Activated CD4-positive, alpha-beta T cell treated with anti-CD3 and anti-CD28 coated beads for 36 hours (primary cell): ENCODE measurements around the gene TBC1D10B. TPM values are rescaled to one million over a fixed set of nuclear protein-coding genes. Genes with fewer than 3 reads are reported as not detected.
A peak's percentile ranks its signal among the peaks of the same experiment; 100 is the strongest.

Experiments
- ATAC-seq: fragments of 200-7000 bp; cut with Tn5 transposase; one replicate; pipeline ENCODE4 v1.10.0; 2021; ENCODE audit warnings: mild to moderate bottlenecking, moderate library complexity
- CTCF ChIA-PET: fragments of 350-600 bp; sonication (Branson Sonifier 250); formaldehyde crosslinking; loops from one replicate; lab custom pipeline; 2021; ENCODE audit warnings: antibody characterized with exemption; lab: Charles Lee
- POLR2A ChIA-PET: fragments of 350-600 bp; sonication (Branson Sonifier 250); formaldehyde crosslinking; loops from one replicate; lab custom pipeline; 2021; ENCODE audit warnings: antibody characterized with exemption, inconsistent platforms; lab: Charles Lee
- DNase-seq: peaks from one replicate; pipeline ENCODE4 v3.0.0-alpha.2; 2020
- H3K27ac Mint-ChIP-seq: one replicate; pipeline ENCODE4 v1.8.0; 2021; ENCODE audit warnings: mixed read lengths
- H3K27me3 Mint-ChIP-seq: one replicate; pipeline ENCODE4 v1.8.0; 2021; ENCODE audit warnings: mixed read lengths
- H3K36me3 Mint-ChIP-seq: one replicate; pipeline ENCODE4 v1.8.0; 2021; ENCODE audit warnings: low read depth, mixed read lengths
- H3K4me1 Mint-ChIP-seq: one replicate; pipeline ENCODE4 v1.8.0; 2021; ENCODE audit warnings: mixed read lengths
- H3K4me3 Mint-ChIP-seq: one replicate; pipeline ENCODE4 v1.8.0; 2021; ENCODE audit warnings: mild to moderate bottlenecking, moderate library complexity, mixed read lengths
- H3K9me3 Mint-ChIP-seq: one replicate; pipeline ENCODE4 v1.8.0; 2021; ENCODE audit warnings: low read depth, mixed read lengths
- intact Hi-C, 2 experiments: fragments of 100-400 bp; cut with DNase I in 1 of 2; cut with micrococcal nuclease in 1 of 2; formaldehyde crosslinking; loops; one replicate each; pipeline versions ENCODE4 v1.14.2 to v1.15.1; 2022 to 2024; cut with DNase I, micrococcal nuclease
- total RNA-seq, 2 experiments: library from RNA; stranded (reverse); gene quantifications; one replicate each; pipeline ENCODE4 v1.2.3, GENCODE V29; 2021

Gene TBC1D10B
- total RNA-seq, 2 experiments from 2014 or later: 38.1 to 43.4 TPM

DNA sequence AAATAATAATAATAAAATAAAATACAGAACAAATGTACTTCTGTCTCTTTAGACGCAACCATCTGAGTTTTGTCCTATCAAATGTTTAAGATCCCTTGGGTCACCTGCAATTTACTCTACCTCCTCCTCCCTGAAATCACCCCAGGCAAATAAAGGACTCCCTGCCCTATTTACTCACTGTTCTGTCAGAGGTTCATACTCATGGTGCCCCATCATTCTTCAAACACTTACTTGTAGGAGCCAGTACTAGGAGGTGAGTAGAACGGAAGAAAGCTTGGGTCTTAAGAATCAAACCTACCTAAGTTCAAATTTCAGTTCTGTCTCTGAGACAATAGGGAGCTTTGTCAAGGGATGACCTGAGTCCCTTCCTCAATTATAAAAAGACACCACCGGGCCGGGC, 3.8 kb downstream of the TBC1D10B start:
- Mint-ChIP-seq H3K36me3 (peaks cover 40% of the 10 kb centered on the region), H3K9me3 (no peaks in the 10 kb centered on the region), H3K4me3 (peak overlapping the region; percentile 89), H3K27ac (no peak overlapping the region), H3K4me1 (peaks cover 33% of the 10 kb centered on the region), H3K27me3 (no peaks in the 10 kb centered on the region)
- ATAC-seq: no peak
- CTCF ChIA-PET: interaction anchor here (0.6 to 1.4 kb wide), 2 partner anchors 43 to 264 kb away, joined by 3 to 4 read pairs; no protein-coding TSS in a partner anchor
- intact Hi-C loops: no loop called here
- POLR2A ChIA-PET: no interaction called here
- DNase-seq: no peak

DNA sequence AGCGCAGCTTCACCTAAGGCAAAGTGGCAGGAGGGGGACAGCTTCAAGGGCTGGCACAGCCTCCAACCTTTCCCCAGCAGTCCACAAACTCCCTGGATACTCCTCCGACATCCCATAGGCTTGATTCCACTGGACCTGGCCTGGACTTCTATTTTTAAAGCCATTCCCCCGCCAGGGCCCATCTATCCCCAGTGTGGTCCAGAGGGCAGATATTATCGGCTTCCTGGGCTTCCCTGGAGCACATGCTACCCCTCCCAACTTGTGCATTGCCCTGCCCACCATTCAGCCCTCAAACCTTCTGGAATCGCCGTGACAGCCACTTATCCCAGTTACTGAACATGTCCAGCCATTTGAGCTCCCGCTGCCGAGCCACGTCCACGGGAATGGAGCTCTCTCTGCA, 5.1 kb downstream of the TBC1D10B start:
- POLR2A ChIA-PET: no interaction called here
- Mint-ChIP-seq H3K4me3 (no peak overlapping the region), H3K4me1 (peaks cover 28% of the 10 kb centered on the region), H3K27ac (no peak overlapping the region), H3K9me3 (no peaks in the 10 kb centered on the region), H3K27me3 (no peaks in the 10 kb centered on the region), H3K36me3 (peaks cover 43% of the 10 kb centered on the region)
- DNase-seq (no peak), ATAC-seq (no peak)
- CTCF ChIA-PET: interaction anchor here (0.7 kb wide), 2 partner anchors 14 to 105 kb away, joined by 3 read pairs; no protein-coding TSS in a partner anchor
- intact Hi-C loops: no loop called here

DNA sequence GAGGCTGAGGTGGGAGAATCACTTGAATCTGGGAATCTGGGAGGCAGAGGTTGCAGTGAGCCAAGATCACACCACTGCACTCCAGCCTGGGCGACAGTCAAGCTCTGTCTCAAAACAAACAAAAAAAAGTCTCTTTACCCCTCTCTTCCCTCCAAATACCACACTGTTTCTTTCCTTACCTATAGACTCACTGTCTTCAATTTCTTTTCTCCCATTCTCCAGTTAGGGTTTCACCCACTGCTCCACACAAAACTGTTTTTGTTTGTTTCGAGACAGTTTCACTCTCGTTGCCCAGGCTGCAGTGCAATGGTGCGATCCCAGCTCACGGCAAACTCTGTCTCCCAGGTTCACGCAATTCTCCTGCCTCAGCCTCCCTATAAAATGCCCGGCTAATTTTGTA, 9.1 kb downstream of the TBC1D10B start:
- ChIA-PET CTCF (interaction anchor here (0.6 to 1.5 kb wide), 2 partner anchors 10 to 48 kb away, joined by 3 to 5 read pairs; no protein-coding TSS in a partner anchor), POLR2A (no interaction called here)
- H3K36me3 Mint-ChIP-seq: peaks cover 22% of the 10 kb centered on the region

DNA sequence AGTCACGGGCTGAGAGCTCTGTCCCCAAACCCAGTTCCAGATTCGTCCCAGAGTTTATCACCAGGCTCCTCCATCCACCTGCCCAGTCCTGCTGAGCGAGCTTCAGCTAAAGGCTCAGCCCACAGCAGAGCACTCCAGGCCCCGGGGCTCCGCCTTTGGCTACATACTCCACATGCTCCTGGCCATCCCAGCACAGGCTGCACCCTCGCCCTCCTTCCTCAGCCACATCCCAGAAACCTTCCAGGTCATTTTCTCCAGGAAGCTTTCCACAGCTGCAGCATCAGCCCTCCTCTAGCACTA, 10.5 kb downstream of the TBC1D10B start:
- H3K4me1 Mint-ChIP-seq: peaks cover 8% of the 10 kb centered on the region
- intact Hi-C loops: no loop called here
- DNase-seq (no peak), ATAC-seq (no peak)
- no peak overlapping the region for H3K4me3 Mint-ChIP-seq
- no peak overlapping the region for H3K27ac Mint-ChIP-seq
- POLR2A ChIA-PET: no interaction called here
- no peaks in the 10 kb centered on the region for H3K27me3 Mint-ChIP-seq
- H3K36me3 Mint-ChIP-seq: peaks cover 17% of the 10 kb centered on the region
- CTCF ChIA-PET: interaction anchor here (0.5 to 1.5 kb wide), 3 partner anchors 9 to 151 kb away, joined by 3 to 5 read pairs (median 3); no protein-coding TSS in a partner anchor
- no peaks in the 10 kb centered on the region for H3K9me3 Mint-ChIP-seq

More for the DNA sequence above, 9.1 kb downstream of the TBC1D10B start:
- intact Hi-C loops: no loop called here
- Mint-ChIP-seq H3K9me3 (no peaks in the 10 kb centered on the region), H3K27ac (no peak overlapping the region), H3K4me3 (no peak overlapping the region), H3K27me3 (no peaks in the 10 kb centered on the region), H3K4me1 (peaks cover 8% of the 10 kb centered on the region)
- DNase-seq: no peak
- ATAC-seq: no peak

DNA sequence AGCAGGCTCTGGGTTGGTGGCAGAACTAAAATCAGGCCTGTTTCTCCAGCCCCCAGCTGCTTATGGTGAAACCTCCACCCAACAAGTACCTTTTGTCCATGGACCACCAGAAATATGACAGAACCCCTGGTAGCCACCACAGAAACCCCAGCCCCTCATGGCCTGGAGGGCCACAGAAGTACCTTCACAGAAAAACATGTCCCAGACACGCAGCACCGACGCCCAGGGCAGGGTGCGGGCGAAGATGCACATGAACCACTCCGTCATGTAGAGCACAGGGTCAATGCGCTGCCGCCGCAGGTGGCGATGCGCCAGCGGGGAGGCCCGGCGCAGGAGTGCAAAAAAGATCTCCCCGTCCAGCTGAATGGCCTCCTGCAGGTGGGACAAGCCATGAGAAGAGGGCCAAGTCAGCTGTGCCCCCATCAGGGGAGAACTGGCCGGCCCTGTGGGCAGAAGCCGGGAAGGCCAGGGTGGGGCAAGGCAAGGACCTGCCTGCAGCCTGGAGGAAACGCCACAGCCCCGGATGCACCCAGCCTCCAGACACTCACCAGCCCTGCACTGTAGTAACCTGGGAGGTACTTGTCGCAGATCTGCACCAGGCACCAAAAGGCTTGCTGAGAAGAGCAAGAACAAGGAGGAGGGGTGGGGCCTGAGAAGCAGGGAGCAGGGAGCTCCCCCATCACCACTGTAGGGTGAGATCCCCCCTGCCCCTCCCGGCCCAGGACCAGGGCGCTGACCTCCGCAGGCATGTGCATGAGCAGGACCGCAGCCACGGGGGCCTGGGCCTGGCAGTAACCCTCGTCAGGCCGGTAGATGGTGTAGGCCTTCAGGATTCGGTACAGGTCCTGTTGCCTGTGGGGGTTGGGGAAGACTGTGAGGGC, 11.1 kb downstream of the TBC1D10B start:
- POLR2A ChIA-PET: no interaction called here

DNA sequence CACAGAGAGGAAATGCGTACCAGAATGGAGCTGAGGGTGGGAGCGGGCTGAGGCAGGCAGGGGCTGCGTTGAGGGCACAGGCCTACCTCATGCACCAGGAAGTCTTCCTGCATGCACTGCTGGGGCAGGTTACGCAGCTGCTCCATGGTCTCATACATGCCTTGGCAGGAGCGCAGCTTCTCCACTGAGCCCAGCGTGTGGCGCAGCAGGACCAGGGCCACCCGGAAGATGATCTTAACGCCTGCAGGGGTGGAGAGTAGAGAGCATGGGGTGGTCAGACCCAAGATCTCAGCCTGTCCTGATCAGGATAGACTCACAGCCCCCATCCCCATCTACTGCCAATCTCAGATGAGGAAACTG, 11.7 kb downstream of the TBC1D10B start:
- POLR2A ChIA-PET: no interaction called here
- Mint-ChIP-seq H3K27ac (no peak overlapping the region), H3K4me3 (no peak overlapping the region), H3K27me3 (no peaks in the 10 kb centered on the region), H3K4me1 (peaks cover 18% of the 10 kb centered on the region), H3K9me3 (no peaks in the 10 kb centered on the region), H3K36me3 (peaks cover 22% of the 10 kb centered on the region)
- intact Hi-C loops: no loop called here
- ATAC-seq (no peak), DNase-seq (no peak)
- CTCF ChIA-PET: no interaction called here

More for the DNA sequence above, 11.1 kb downstream of the TBC1D10B start:
- Mint-ChIP-seq H3K4me3 (no peak overlapping the region), H3K9me3 (no peaks in the 10 kb centered on the region), H3K27ac (no peak overlapping the region), H3K27me3 (no peaks in the 10 kb centered on the region), H3K4me1 (peaks cover 11% of the 10 kb centered on the region), H3K36me3 (peaks cover 20% of the 10 kb centered on the region)
- intact Hi-C loops: no loop called here
- ATAC-seq (no peak), DNase-seq (no peak)
- CTCF ChIA-PET: interaction anchor here (0.5 to 1.5 kb wide), 3 partner anchors 10 to 152 kb away, joined by 3 to 5 read pairs (median 3); no protein-coding TSS in a partner anchor

DNA sequence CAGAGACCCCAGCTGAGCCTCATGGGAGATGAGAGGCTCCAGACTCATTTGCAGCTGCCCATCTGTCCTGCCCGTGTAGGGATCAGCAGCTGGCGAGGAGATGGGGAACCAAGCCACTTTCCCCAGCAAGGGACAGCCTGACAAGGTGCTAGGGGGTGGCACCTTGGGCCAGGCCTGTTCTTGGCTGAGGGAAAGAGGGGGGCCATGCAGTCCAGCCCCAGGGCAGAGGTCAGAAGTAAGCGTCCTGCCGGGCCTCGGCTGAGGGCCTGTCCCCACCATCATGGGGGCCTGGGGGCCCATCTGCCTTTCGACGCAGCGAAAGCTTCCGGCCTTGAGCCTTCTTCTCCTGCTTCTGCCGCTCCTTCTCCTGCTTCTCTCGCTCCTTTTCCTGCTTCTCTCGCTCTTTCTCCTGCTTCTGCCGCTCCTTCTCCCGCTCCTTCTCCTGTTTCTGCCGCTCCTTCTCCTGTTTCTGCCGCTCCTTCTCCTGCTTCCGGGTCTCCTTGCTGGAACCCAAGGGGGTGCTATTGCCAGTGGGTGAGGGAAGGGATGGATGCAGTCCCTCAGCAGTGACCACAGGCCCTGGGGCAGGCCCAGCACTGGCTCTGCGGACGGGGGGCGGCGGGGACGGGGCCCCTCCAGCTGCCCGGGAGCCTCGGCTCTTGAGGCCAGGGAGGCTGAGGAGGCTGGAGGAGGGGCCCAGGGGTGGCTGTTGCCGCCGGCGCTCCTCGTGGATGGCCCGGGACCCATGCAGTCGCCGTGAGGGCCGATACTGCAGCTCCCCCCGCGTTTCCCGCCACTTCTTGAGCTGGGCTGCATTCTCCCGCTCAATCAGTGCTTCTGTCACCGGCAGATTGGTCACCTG, 12.3 kb downstream of the TBC1D10B start:
- CTCF ChIA-PET: no interaction called here
- POLR2A ChIA-PET: interaction anchor here (0.7 kb wide), 1 partner anchor 258 kb away, joined by 5 read pairs; no protein-coding TSS in a partner anchor

DNA sequence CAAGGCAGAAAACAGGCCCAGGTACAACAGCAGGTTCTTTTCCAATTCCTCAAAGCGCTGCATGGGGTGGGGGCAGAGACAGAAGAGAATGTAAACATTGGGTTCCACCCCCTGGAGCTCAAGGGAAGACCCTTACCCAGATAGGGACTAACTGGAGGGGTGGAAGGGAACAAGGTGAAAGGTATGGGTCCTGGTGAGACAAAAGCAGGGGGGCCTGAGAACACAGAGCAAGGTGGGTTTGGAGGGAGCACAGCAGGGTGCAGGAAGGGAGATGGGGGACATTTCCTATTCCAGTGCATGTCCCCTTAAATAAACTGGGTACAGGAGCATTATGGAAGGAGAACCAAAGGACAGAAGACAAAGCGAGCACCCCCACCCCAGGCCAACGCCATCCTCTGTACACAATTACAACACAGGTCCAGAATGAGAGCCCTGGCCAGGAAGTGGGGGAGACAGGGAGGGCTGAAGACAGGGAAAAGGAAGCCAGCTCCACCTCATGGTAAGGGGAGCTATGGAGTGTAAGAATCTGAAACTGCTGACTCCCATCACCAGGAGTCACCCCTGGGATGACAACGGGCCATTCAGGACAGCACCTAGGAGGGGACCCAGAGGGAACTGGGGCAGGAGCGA, 13.1 kb downstream of the TBC1D10B start:
- Mint-ChIP-seq H3K27ac (peak overlapping the region; percentile 32), H3K4me1 (peaks cover 20% of the 10 kb centered on the region), H3K36me3 (peaks cover 19% of the 10 kb centered on the region), H3K9me3 (no peaks in the 10 kb centered on the region), H3K27me3 (no peaks in the 10 kb centered on the region), H3K4me3 (no peak overlapping the region)
- POLR2A ChIA-PET: interaction anchor here (0.7 to 1.0 kb wide), 3 partner anchors 13 to 276 kb away, joined by 3 to 5 read pairs (median 4); partner anchors contain the start of gene TBC1D10B
- CTCF ChIA-PET: interaction anchor here (0.7 to 1.4 kb wide), 5 partner anchors 13 to 178 kb away, joined by 3 to 5 read pairs (median 3); partner anchors contain the start of genes SEPTIN1 and TBC1D10B
- ATAC-seq: no peak
- no peak for DNase-seq
- intact Hi-C loops: no loop called here

More for the DNA sequence above, 12.3 kb downstream of the TBC1D10B start:
- H3K9me3 Mint-ChIP-seq: no peaks in the 10 kb centered on the region
- intact Hi-C loops: no loop called here
- no peak overlapping the region for H3K4me3 Mint-ChIP-seq
- DNase-seq (no peak), ATAC-seq (no peak)
- no peaks in the 10 kb centered on the region for H3K27me3 Mint-ChIP-seq
- peaks cover 20% of the 10 kb centered on the region for H3K4me1 Mint-ChIP-seq
- peaks cover 23% of the 10 kb centered on the region for H3K36me3 Mint-ChIP-seq
- H3K27ac Mint-ChIP-seq: no peak overlapping the region

DNA sequence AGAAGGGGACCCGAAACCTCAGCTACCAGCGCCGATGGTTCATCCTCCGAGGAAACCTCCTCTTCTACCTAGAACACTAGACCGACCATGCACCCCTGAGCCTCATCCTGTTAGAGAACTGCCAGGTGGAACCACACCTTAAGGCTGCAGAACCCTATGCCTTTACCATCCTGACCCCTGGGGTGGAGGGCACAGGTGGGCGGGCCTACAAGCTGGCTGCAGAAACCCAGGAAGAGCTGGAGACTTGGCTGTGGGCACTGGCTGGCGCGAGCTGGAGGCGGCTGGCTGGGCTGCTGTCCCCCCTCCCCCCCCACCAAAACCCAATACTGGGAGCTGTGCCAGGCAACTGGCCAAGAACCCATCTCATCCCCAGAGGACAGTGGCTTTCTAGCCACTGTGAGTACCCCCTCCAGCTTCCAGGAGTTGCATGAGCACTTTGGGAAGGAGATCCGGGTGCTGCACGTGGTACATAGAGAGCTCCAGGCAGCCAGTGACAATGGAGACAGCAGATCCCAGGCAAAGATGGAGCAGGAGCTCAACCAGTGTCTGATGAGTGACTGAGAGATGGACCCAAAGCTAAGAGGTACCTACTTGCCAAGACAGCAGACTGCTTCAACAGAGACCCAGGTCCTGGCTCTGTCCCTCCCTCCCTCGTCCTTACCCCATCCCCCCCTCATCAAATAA, 13.8 kb downstream of the TBC1D10B start:
- peak overlapping the region; percentile 90 for H3K4me3 Mint-ChIP-seq
- H3K27ac Mint-ChIP-seq: peak overlapping the region; percentile 94
- POLR2A ChIA-PET: interaction anchor here (0.6 to 1.1 kb wide), 4 partner anchors 14 to 277 kb away, joined by 3 to 4 read pairs (median 3); partner anchors contain the start of genes SEPTIN1 and TBC1D10B
- DNase-seq (peak; percentile 36), ATAC-seq (no peak)
- H3K4me1 Mint-ChIP-seq: peaks cover 21% of the 10 kb centered on the region
- no peaks in the 10 kb centered on the region for H3K27me3 Mint-ChIP-seq
- H3K36me3 Mint-ChIP-seq: peaks cover 23% of the 10 kb centered on the region
- CTCF ChIA-PET: interaction anchor here (0.6 to 1.4 kb wide), 8 partner anchors 13 to 784 kb away, joined by 3 to 6 read pairs (median 3); partner anchors contain the start of genes SEPTIN1 and TBC1D10B
- intact Hi-C loops: no loop called here
- no peaks in the 10 kb centered on the region for H3K9me3 Mint-ChIP-seq

DNA sequence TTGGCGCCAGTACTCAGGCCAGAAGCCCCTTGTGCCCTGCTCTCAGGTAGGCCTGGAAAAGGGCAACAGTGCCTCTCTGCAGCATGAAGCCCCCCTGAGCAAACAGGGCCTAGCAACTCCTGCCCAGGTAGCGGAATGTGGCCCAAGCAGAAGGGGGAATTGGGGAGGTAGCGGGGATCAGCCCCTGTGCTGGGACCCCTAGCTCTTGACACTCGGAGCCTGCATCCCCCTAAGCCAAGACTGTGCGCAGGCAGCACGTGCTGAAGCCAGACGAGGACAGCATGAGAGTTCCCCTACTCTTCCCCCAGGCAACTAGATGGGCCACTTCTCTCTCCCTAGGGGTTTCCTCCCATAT, 14.4 kb downstream of the TBC1D10B start:
- intact Hi-C loops: loop anchor here (1.0 to 2.0 kb wide), 6 partner anchors 14 to 51 kb away; partner anchors contain the start of genes TBC1D10B (in 2 of the 2), ZNF48 (in 1 of the 2) and ZNF771 (in 1 of the 2)
- H3K4me1 Mint-ChIP-seq: peaks cover 26% of the 10 kb centered on the region
- H3K4me3 Mint-ChIP-seq: peak overlapping the region; percentile 90
- H3K27ac Mint-ChIP-seq: peak overlapping the region; percentile 94
- H3K27me3 Mint-ChIP-seq: no peaks in the 10 kb centered on the region
- ChIA-PET CTCF (interaction anchor here (0.6 to 1.6 kb wide), 5 partner anchors 13 to 784 kb away, joined by 3 to 7 read pairs (median 5); no protein-coding TSS in a partner anchor), POLR2A (interaction anchor here (0.5 to 1.1 kb wide), 3 partner anchors 26 to 188 kb away, joined by 3 to 9 read pairs (median 3); partner anchors contain the start of genes DCTPP1 and SEPTIN1)
- no peaks in the 10 kb centered on the region for H3K9me3 Mint-ChIP-seq
- peaks cover 27% of the 10 kb centered on the region for H3K36me3 Mint-ChIP-seq
- ATAC-seq (no peak), DNase-seq (no peak)
